Neural cell (in vitro differentiated cells): ENCODE data around the gene PTCD1. TPM values are rescaled to one million over a fixed set of nuclear protein-coding genes. Genes with fewer than 3 reads are reported as not detected.

Experiments used
- H2AFZ ChIP-seq: fragments of 200-600, 300-800 bp; sonication (generic), shearing (Covaris generic); 2 replicates; pipeline ENCODE4 v1.6.0; 2014; ENCODE audit warnings: low read depth, mild to moderate bottlenecking, antibody characterized with exemption, low read length, moderate library complexity
- H3F3A ChIP-seq: fragments of 200-600 bp; shearing (Covaris generic); 2 replicates; pipeline ENCODE4 v1.6.1; 2016; ENCODE audit warnings: mild to moderate bottlenecking, moderate library complexity, mixed read lengths, antibody characterized with exemption, low read length; ENCODE audit not compliant: insufficient read depth, poor library complexity, severe bottlenecking
- H3K27ac ChIP-seq: fragments of 200-600, 300-800 bp; sonication (generic), shearing (Covaris generic); 2 replicates; pipeline ENCODE4 v1.5.1; 2014; ENCODE audit warnings: mild to moderate bottlenecking, low read length, moderate library complexity
- H3K27me3 ChIP-seq: fragments of 300-800, 200-600 bp; sonication (generic), shearing (Covaris generic); 2 replicates; pipeline ENCODE4 v1.6.0; 2014; ENCODE audit warnings: mild to moderate bottlenecking, low read depth, low read length, moderate library complexity; ENCODE audit not compliant: insufficient read depth
- H3K36me3 ChIP-seq: fragments of 300-800, 200-600 bp; sonication (generic), shearing (Covaris generic); 2 replicates; pipeline ENCODE4 v1.5.1; 2014; ENCODE audit warnings: mild to moderate bottlenecking, antibody characterized with exemption, low read length, moderate library complexity; ENCODE audit not compliant: insufficient read depth
- H3K4me2 ChIP-seq: fragments of 300-800, 200-600 bp; sonication (generic), shearing (Covaris generic); 2 replicates; pipeline ENCODE4 v1.6.0; 2014; ENCODE audit warnings: mild to moderate bottlenecking, low read length
- H3K4me3 ChIP-seq: fragments of 300-800, 200-600 bp; sonication (generic), shearing (Covaris generic); 2 replicates; pipeline ENCODE4 v1.5.1; 2014; ENCODE audit warnings: mild to moderate bottlenecking, low read length, moderate library complexity
- H3K79me2 ChIP-seq: fragments of 200-600 bp; shearing (Covaris generic); replicated peaks from 2 replicates; pipeline ENCODE4 v1.6.0; 2014; ENCODE audit warnings: mild to moderate bottlenecking, low read length, moderate library complexity; ENCODE audit not compliant: insufficient read depth
- H3K9ac ChIP-seq: fragments of 300-800, 200-600 bp; sonication (generic), shearing (Covaris generic); 2 replicates; pipeline ENCODE4 v1.6.1; 2016; ENCODE audit warnings: mild to moderate bottlenecking, low read length, mixed read lengths
- H3K9me2 ChIP-seq: fragments of 200-600 bp; shearing (Covaris generic); 2 replicates; pipeline ENCODE4 v1.6.1; 2016; ENCODE audit warnings: mild to moderate bottlenecking, low read length, mixed read lengths; ENCODE audit not compliant: insufficient read depth
- H3K9me3 ChIP-seq: fragments of 200-600, 300-800 bp; sonication (generic), shearing (Covaris generic); 2 replicates; pipeline ENCODE4 v1.6.1; 2016; ENCODE audit warnings: mild to moderate bottlenecking, mixed run types, low read length, moderate library complexity, mixed read lengths
- H4K20me1 ChIP-seq: fragments of 200-600 bp; shearing (Covaris generic); 2 replicates; pipeline ENCODE4 v1.6.1; 2016; ENCODE audit warnings: mild to moderate bottlenecking, mixed run types; ENCODE audit not compliant: insufficient read depth
- EP300 ChIP-seq: fragments of 450-650 bp; conservative IDR thresholded peaks from 2 replicates; pipeline ENCODE4 v1.6.1; 2014; ENCODE audit warnings: antibody characterized with exemption, mild to moderate bottlenecking, moderate library complexity; ENCODE audit not compliant: poor library complexity, severe bottlenecking
- EZH2 ChIP-seq: fragments of 200-600, 300-800 bp; shearing (Covaris generic), sonication (generic); IDR thresholded peaks from 2 replicates; pipeline ENCODE4 v1.6.1; 2014; ENCODE audit warnings: antibody characterized with exemption, low read length, borderline replicate concordance, mild to moderate bottlenecking; ENCODE audit not compliant: insufficient read depth, poor library complexity, severe bottlenecking
- MXI1 ChIP-seq: fragments of 450-650 bp; conservative IDR thresholded peaks from 2 replicates; pipeline ENCODE4 v1.6.1; 2014; ENCODE audit warnings: antibody characterized with exemption, mild to moderate bottlenecking; ENCODE audit not compliant: poor library complexity, severe bottlenecking
- POLR2AphosphoS5 ChIP-seq: IDR thresholded peaks from 2 replicates; pipeline ENCODE4 v1.6.1; 2012
- RAD21 ChIP-seq: fragments of 450-650 bp; conservative IDR thresholded peaks from 2 replicates; pipeline ENCODE4 v1.6.1; 2014; ENCODE audit warnings: antibody characterized with exemption, mild to moderate bottlenecking, moderate library complexity
- SMC3 ChIP-seq: fragments of 450-650 bp; conservative IDR thresholded peaks from 2 replicates; pipeline ENCODE4 v1.6.1; 2014; ENCODE audit warnings: antibody characterized with exemption, mild to moderate bottlenecking, moderate library complexity; ENCODE audit not compliant: poor library complexity
- TAF1 ChIP-seq: IDR thresholded peaks from 2 replicates; pipeline ENCODE4 v1.6.1; 2012; ENCODE audit warnings: low read depth
- polyA plus RNA-seq: library from polyadenylated mRNA; depleted of rRNA; stranded (reverse); fragments of >200 nt; gene quantifications from 2 replicates; pipeline ENCODE4 v1.2.3, GENCODE V29; 2014
- TF ChIP-seq, protein P1 (sequence below): fragments of 450-650 bp; IDR thresholded peaks from 2 replicates; pipeline ENCODE4 v1.5.1; 2014; ENCODE audit warnings: antibody characterized with exemption, mild to moderate bottlenecking, moderate library complexity; ENCODE audit not compliant: poor library complexity, severe bottlenecking
- TF ChIP-seq, protein P2 (sequence below): IDR thresholded peaks from 2 replicates; pipeline ENCODE4 v1.6.1; 2012; ENCODE audit warnings: borderline replicate concordance

The PTCD1 gene
- polyA plus RNA-seq, 1 donor from 2014 or later: 4.0 TPM

DNA sequence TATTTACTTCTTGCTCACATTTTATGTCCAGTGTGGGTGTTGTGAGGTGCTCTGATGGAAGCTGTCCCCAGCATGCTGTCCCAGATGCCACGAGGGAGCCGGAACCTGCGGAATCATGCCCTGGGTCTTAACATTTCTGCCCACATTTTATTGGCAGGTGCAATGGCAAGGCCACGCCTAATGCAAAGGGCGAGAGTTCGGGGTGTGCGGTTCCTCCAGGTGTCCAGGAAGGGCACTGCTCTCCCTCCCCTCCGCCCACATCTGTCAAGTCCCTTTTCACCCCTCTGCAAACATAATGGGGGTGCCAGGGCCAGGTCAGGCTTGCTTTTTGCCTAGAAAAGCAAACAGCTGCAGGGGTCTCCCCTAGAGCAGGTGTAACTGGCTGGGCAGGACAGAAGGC is 46.6 kb downstream of the PTCD1 start:
- Histone ChIP-seq H3K4me2 (no peak overlapping the region), H2AFZ (no peak overlapping the region), H3K27ac (no peak overlapping the region), H4K20me1 (no peaks in the 10 kb centered on the region), H3K9me3 (no peaks in the 10 kb centered on the region), H3K4me3 (peak overlapping the region; percentile 74), H3K79me2 (no peaks in the 10 kb centered on the region), H3F3A (no peaks in the 10 kb centered on the region), H3K9me2 (no peaks in the 10 kb centered on the region), H3K27me3 (no peaks in the 10 kb centered on the region), H3K36me3 (no peaks in the 10 kb centered on the region), H3K9ac (peak overlapping the region; percentile 66)
- TF ChIP-seq EZH2: no peak
- TF ChIP-seq EP300: no peak
- TF ChIP-seq, protein P1, sequence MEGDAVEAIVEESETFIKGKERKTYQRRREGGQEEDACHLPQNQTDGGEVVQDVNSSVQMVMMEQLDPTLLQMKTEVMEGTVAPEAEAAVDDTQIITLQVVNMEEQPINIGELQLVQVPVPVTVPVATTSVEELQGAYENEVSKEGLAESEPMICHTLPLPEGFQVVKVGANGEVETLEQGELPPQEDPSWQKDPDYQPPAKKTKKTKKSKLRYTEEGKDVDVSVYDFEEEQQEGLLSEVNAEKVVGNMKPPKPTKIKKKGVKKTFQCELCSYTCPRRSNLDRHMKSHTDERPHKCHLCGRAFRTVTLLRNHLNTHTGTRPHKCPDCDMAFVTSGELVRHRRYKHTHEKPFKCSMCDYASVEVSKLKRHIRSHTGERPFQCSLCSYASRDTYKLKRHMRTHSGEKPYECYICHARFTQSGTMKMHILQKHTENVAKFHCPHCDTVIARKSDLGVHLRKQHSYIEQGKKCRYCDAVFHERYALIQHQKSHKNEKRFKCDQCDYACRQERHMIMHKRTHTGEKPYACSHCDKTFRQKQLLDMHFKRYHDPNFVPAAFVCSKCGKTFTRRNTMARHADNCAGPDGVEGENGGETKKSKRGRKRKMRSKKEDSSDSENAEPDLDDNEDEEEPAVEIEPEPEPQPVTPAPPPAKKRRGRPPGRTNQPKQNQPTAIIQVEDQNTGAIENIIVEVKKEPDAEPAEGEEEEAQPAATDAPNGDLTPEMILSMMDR: no peak
- TF ChIP-seq TAF1: no peak
- TF ChIP-seq SMC3: no peak
- no peak for TF ChIP-seq MXI1
- TF ChIP-seq, protein P2, sequence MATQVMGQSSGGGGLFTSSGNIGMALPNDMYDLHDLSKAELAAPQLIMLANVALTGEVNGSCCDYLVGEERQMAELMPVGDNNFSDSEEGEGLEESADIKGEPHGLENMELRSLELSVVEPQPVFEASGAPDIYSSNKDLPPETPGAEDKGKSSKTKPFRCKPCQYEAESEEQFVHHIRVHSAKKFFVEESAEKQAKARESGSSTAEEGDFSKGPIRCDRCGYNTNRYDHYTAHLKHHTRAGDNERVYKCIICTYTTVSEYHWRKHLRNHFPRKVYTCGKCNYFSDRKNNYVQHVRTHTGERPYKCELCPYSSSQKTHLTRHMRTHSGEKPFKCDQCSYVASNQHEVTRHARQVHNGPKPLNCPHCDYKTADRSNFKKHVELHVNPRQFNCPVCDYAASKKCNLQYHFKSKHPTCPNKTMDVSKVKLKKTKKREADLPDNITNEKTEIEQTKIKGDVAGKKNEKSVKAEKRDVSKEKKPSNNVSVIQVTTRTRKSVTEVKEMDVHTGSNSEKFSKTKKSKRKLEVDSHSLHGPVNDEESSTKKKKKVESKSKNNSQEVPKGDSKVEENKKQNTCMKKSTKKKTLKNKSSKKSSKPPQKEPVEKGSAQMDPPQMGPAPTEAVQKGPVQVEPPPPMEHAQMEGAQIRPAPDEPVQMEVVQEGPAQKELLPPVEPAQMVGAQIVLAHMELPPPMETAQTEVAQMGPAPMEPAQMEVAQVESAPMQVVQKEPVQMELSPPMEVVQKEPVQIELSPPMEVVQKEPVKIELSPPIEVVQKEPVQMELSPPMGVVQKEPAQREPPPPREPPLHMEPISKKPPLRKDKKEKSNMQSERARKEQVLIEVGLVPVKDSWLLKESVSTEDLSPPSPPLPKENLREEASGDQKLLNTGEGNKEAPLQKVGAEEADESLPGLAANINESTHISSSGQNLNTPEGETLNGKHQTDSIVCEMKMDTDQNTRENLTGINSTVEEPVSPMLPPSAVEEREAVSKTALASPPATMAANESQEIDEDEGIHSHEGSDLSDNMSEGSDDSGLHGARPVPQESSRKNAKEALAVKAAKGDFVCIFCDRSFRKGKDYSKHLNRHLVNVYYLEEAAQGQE: no peak
- TF ChIP-seq RAD21: no peak
- no peak for TF ChIP-seq POLR2AphosphoS5

DNA sequence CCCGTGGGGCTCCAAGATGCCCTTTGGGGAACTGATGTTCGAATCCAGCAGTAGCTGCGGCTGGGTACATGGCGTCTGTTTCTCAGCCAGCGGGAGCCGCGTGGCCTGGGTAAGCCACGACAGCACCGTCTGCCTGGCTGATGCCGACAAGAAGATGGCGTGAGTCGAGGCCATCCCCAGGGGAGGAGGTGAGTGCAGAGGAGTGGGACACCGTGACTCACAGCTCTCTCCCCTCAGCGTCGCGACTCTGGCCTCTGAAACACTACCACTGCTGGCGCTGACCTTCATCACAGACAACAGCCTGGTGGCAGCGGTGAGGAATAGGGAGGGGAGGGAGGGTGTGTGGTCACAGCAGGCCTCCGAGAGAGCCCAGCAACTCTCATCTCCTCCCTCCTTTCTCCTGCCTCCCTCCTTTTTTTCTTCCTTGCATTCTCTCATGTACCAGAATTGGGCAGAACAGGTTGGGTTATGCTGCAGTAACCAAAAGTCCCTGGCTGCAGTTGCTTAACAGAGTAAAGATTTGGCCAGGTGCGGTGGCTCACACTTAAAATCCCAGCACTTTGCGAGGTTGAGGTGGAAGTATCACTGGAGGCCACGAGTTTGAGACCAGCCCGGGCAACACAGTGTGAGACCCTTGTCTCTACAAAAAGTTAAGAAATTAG is 47.5 kb downstream of the PTCD1 start:
- Histone ChIP-seq H3K9me2 (no peaks in the 10 kb centered on the region), H3K4me3 (no peak overlapping the region), H3K27ac (no peak overlapping the region), H3K4me2 (no peak overlapping the region), H4K20me1 (no peaks in the 10 kb centered on the region), H2AFZ (no peak overlapping the region), H3K27me3 (no peaks in the 10 kb centered on the region), H3K36me3 (no peaks in the 10 kb centered on the region), H3K9me3 (no peaks in the 10 kb centered on the region), H3K9ac (no peak overlapping the region), H3F3A (no peaks in the 10 kb centered on the region), H3K79me2 (no peaks in the 10 kb centered on the region)
- TF ChIP-seq SMC3 (no peak), EP300 (no peak), POLR2AphosphoS5 (no peak)
